Measurements from ENCODE around the gene LCE2B.
"Not testable (repeated sequence)": the region's sequence is repeated elsewhere in the genome, so short reads cannot be mapped to it uniquely, and the experiment has no call there.

LCE2B gene

GRCh38 chr1:152685823-152686222 lies at the start of gene LCE2B:
Gene LCE2B (plus strand): TSS chr1:152686123. CDS start chr1:152686844, 721 bp downstream.
- DNase-seq (ENCODE audit: low read depth in 3 of 3): not testable (repeated sequence)

- no peak for DNase-seq (ENCODE audit: low read depth in 3 of 3)
Observed at GRCh38 chr1:152640351-152640750, 45.6 kb upstream of the LCE2B start.

- no peak for DNase-seq (ENCODE audit: low read depth in 3 of 3)
Observed at GRCh38 chr1:152643945-152644344, 42.0 kb upstream of the LCE2B start.

GRCh38 chr1:152645146-152645545 lies 40.8 kb upstream of the LCE2B start:
- DNase-seq (ENCODE audit: low read depth in 3 of 3): no peak

- DNase-seq (ENCODE audit: low read depth in 3 of 3): no peak
Observed at GRCh38 chr1:152646656-152647055, 39.3 kb upstream of the LCE2B start.

- peak; percentile 13 to 48 (median 27) for DNase-seq (ENCODE audit: low read depth in 3 of 3)
Observed at GRCh38 chr1:152654110-152654509, 31.8 kb upstream of the LCE2B start.

- DNase-seq (ENCODE audit: low read depth in 3 of 3): no peak
Observed at GRCh38 chr1:152656459-152656858, 29.5 kb upstream of the LCE2B start.

GRCh38 chr1:152657677-152658076 lies 28.2 kb upstream of the LCE2B start:
- DNase-seq (ENCODE audit: low read depth in 3 of 3): no peak

- no peak for DNase-seq (ENCODE audit: low read depth in 3 of 3)
Observed at GRCh38 chr1:152658649-152659048, 27.3 kb upstream of the LCE2B start.

GRCh38 chr1:152663098-152663497 lies 22.8 kb upstream of the LCE2B start, which contains the start of gene LCE2D:
Gene LCE2D (plus strand): TSS chr1:152663380. CDS start chr1:152664106, 726 bp downstream.
- no peak for DNase-seq (ENCODE audit: low read depth in 3 of 3)

- not testable (repeated sequence) for DNase-seq (ENCODE audit: low read depth in 3 of 3)
Observed at GRCh38 chr1:152666171-152666570, 19.8 kb upstream of the LCE2B start.

- DNase-seq (ENCODE audit: low read depth in 3 of 3): no peak
Observed at GRCh38 chr1:152667648-152668047, 18.3 kb upstream of the LCE2B start.

- no peak for DNase-seq (ENCODE audit: low read depth in 3 of 3)
Observed at GRCh38 chr1:152673016-152673415, 12.9 kb upstream of the LCE2B start.

- not testable (repeated sequence) for DNase-seq (ENCODE audit: low read depth in 3 of 3)
Observed at GRCh38 chr1:152674983-152675382, 10.9 kb upstream of the LCE2B start, which contains the start of gene LCE2C. Gene LCE2C (plus strand): TSS chr1:152675279. CDS start chr1:152676016, 737 bp downstream.

- DNase-seq (ENCODE audit: low read depth in 3 of 3): no peak
Observed at GRCh38 chr1:152679459-152679858, 6.5 kb upstream of the LCE2B start.

GRCh38 chr1:152681616-152682015 lies 4.3 kb upstream of the LCE2B start:
- DNase-seq (ENCODE audit: low read depth in 3 of 3): no peak

GRCh38 chr1:152683846-152684245 lies 2.1 kb upstream of the LCE2B start:
- no peak for DNase-seq (ENCODE audit: low read depth in 3 of 3)

GRCh38 chr1:152697701-152698600 lies 12.0 kb downstream of the LCE2B start, which contains the start of gene LCE2A:
Gene LCE2A (plus strand): TSS chr1:152698345. CDS start chr1:152698902, 557 bp downstream.
- DNase-seq (ENCODE audit: low read depth in 3 of 3): no peak

- DNase-seq (ENCODE audit: low read depth in 3 of 3): no peak
Observed at GRCh38 chr1:152699746-152700145, 13.8 kb downstream of the LCE2B start.

- no peak for DNase-seq (ENCODE audit: low read depth in 3 of 3)
Observed at GRCh38 chr1:152707860-152708259, 21.9 kb downstream of the LCE2B start, which contains the start of gene LCE4A. Gene LCE4A (plus strand): TSS chr1:152708160. CDS start chr1:152709076, 916 bp downstream.

- no peak for DNase-seq (ENCODE audit: low read depth in 3 of 3)
Observed at GRCh38 chr1:152718238-152718637, 32.3 kb downstream of the LCE2B start.

- no peak for DNase-seq (ENCODE audit: low read depth in 3 of 3)
Observed at GRCh38 chr1:152725261-152725660, 39.3 kb downstream of the LCE2B start.

GRCh38 chr1:152728986-152729385 lies 43.1 kb downstream of the LCE2B start:
- DNase-seq (ENCODE audit: low read depth in 3 of 3): no peak
